ENCODE data around the gene SCYL1. TPM values are rescaled to one million over a fixed set of nuclear protein-coding genes. Genes with fewer than 3 reads are reported as not detected.

Gene SCYL1
- total RNA-seq, 2 donors from 2014 or later: 59.2 to 84.1 TPM

DNA sequence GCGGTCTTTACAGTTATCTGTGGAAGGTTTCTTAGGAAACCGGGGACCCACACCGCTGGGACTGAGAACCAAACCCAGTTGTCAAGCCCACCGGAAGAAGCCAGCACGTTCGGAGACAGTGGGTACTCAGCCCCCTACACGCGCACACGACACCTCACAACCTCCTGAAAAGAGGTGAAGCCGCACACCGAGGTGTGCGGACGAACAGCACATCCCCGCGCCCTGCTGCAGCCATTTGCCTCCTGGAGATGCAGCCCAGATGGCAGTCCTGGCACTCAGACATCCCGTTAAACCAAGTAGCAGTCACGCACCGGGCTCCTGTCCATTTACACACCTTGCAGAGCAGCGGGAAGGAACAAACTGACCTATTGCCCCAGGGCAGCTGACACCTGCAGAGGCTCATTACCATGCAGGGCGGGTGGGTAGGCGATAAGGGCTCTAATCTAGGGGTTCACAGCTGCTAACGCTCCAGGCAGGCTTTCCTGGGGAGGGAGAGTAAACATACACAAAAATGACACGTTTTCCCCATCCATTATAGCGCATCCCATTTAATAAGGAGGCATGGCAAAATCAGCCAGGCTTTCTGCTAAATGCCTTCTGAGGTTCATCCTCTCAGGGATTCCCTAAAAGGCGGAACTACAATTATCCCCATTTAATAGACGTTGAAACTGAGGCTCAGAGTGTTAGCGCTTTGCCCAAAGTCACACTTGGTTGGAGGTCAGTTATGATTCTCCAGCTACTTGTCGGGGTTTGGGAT is 50.1 kb downstream of the SCYL1 start:
- H3K27me3 ChIP-seq: no peaks in the 10 kb centered on the region
- H3K27ac ChIP-seq: peak overlapping the region; percentile 89
- DNase-seq: peak; percentile 73
- intact Hi-C loops (cut with DNase I): no loop called here
- H3K36me3 ChIP-seq: peaks cover 2% of the 10 kb centered on the region
- H3K9me3 ChIP-seq: no peaks in the 10 kb centered on the region
- TF ChIP-seq, protein P1, sequence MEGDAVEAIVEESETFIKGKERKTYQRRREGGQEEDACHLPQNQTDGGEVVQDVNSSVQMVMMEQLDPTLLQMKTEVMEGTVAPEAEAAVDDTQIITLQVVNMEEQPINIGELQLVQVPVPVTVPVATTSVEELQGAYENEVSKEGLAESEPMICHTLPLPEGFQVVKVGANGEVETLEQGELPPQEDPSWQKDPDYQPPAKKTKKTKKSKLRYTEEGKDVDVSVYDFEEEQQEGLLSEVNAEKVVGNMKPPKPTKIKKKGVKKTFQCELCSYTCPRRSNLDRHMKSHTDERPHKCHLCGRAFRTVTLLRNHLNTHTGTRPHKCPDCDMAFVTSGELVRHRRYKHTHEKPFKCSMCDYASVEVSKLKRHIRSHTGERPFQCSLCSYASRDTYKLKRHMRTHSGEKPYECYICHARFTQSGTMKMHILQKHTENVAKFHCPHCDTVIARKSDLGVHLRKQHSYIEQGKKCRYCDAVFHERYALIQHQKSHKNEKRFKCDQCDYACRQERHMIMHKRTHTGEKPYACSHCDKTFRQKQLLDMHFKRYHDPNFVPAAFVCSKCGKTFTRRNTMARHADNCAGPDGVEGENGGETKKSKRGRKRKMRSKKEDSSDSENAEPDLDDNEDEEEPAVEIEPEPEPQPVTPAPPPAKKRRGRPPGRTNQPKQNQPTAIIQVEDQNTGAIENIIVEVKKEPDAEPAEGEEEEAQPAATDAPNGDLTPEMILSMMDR (IDR thresholded peaks at IDR 0.05): no peak
- H3K4me1 ChIP-seq: peaks cover 48% of the 10 kb centered on the region
- H3K4me3 ChIP-seq: peak overlapping the region; percentile 91
- peak overlapping the region; percentile 68 to 84 for H3K9ac ChIP-seq (ENCODE audit: low read depth in 2 of 2, low read length in 2 of 2)

DNA sequence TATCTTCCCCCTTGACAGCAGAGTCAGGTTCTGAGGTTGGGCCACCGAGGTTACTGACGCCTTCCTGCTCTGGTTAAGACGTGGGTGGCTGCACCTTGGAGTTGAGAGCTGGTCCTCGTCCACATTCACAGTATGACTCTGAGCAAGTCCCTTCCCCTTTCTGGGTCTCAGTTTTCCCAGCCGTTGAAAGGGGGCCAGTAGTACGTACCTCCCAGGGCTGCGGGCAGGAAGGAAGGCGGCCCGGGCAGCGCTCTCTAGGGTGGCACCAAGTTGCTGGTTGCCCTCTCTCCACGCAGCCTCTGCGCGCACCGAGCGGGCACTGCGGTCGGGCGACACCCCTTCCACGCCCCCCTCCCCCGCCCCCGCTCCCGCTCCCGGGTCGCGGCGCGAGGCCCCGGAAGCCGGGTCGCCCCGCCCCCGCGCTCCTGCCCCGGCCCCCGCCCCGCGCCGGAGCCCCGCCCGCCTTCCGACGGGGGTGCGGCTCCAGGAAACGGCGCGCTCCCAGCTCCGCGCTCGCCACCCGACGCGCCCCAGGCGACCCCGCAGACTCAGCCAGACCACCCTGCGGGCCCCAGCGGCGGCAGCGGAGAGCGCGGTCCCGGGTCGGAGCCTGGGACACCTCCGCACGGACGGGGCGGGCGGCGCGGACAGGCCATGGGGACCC is 50.8 kb downstream of the SCYL1 start, which contains the start of gene EHBP1L1:
Gene EHBP1L1, plus strand, starts transcription at position 486 of the 664 bp plus-strand sequence. CDS start 250 bp downstream, outside the sequence.
- no peaks in the 10 kb centered on the region for H3K9me3 ChIP-seq
- H3K27ac ChIP-seq: peak within 1 kb of the TSS; percentile 89
- TF ChIP-seq, protein P1 (IDR thresholded peaks at IDR 0.05): no peak
- H3K27me3 ChIP-seq: no peaks in the 10 kb centered on the region
- intact Hi-C loops (cut with DNase I): no loop called here
- H3K9ac ChIP-seq (ENCODE audit: low read depth in 2 of 2, low read length in 2 of 2): peak within 1 kb of the TSS; percentile 89 to 96
- peaks cover 8% of the 10 kb centered on the region for H3K36me3 ChIP-seq
- peak within 1 kb of the TSS; percentile 91 for H3K4me3 ChIP-seq
- H3K4me1 ChIP-seq: peaks cover 48% of the 10 kb centered on the region
- peak; percentile 76 for DNase-seq

DNA sequence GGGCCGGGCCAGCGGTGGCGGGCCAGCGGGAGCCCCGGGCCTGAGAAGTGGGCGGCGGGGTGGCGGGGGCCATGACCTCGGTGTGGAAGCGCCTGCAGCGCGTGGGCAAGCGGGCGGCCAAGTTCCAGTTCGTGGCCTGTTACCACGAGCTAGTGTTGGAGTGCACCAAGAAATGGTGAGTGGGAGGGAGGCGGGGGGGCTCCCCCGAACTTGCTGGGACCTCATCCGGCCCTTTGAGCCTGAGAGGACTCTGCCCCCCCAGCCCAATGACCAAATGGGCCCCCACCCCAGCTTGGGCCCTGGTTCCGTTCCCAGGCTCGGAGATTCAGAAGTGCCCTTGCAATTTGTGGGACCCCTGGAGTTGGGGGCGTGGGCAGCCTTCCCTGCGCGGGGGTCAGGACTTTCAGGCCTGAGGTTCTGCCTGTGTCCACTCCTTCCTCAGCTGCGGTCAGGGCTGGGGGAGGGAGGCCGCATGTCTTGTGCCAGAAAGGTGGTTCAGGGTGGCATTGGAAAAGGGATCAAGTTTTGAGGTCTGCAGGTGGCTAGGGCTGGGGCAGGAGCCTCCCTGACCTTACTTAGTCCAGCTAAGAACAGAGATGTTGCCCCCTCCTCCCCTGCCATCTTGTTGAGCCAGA is 51.5 kb downstream of the SCYL1 start:
- H3K27ac ChIP-seq: peak overlapping the region; percentile 89
- peak overlapping the region; percentile 89 to 96 for H3K9ac ChIP-seq (ENCODE audit: low read depth in 2 of 2, low read length in 2 of 2)
- intact Hi-C loops (cut with DNase I): no loop called here
- peaks cover 12% of the 10 kb centered on the region for H3K36me3 ChIP-seq
- H3K4me3 ChIP-seq: peak overlapping the region; percentile 91
- TF ChIP-seq, protein P1 (IDR thresholded peaks at IDR 0.05): no peak
- no peaks in the 10 kb centered on the region for H3K27me3 ChIP-seq
- H3K4me1 ChIP-seq: peaks cover 43% of the 10 kb centered on the region
- H3K9me3 ChIP-seq: no peaks in the 10 kb centered on the region
- DNase-seq: no peak

GRCh38 chr11:65576867-65577755 is 52.2 kb downstream of the SCYL1 start:
- intact Hi-C loops (cut with DNase I): no loop called here
- H3K4me1 ChIP-seq: peaks cover 35% of the 10 kb centered on the region
- peak overlapping the region; percentile 89 for H3K27ac ChIP-seq
- H3K4me3 ChIP-seq: peak overlapping the region; percentile 91
- H3K9ac ChIP-seq (ENCODE audit: low read depth in 2 of 2, low read length in 2 of 2): peak overlapping the region; percentile 89 to 96
- DNase-seq: peak; percentile 78
- no peaks in the 10 kb centered on the region for H3K27me3 ChIP-seq
- TF ChIP-seq, protein P1 (IDR thresholded peaks at IDR 0.05): no peak
- peaks cover 19% of the 10 kb centered on the region for H3K36me3 ChIP-seq
- no peaks in the 10 kb centered on the region for H3K9me3 ChIP-seq

DNA sequence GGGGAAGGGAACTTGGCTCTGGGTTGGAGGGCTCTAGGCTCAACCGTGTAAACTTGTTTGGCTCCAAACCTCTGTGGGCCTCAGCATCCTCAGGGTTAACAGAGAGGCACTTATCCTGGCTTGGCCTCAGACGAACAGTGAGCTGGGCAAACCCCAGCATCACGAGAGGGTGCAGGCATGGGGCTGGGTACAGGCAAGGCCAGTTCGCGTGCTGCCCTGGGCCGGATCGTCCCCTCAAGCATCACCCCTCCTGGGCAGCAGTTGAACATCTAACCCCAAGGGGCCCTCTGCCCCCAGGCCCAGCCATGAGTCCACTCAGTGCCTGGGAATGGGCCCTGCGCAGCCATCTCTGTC is 52.9 kb downstream of the SCYL1 start:
- peaks cover 35% of the 10 kb centered on the region for H3K4me1 ChIP-seq
- intact Hi-C loops (cut with DNase I): no loop called here

More for the DNA sequence above, 52.9 kb downstream of the SCYL1 start:
- Histone ChIP-seq H3K9me3 (no peaks in the 10 kb centered on the region), H3K9ac (ENCODE audit: low read depth in 2 of 2, low read length in 2 of 2) (peak overlapping the region; percentile 89 to 96), H3K4me3 (peak overlapping the region; percentile 91), H3K27ac (peak overlapping the region; percentile 89), H3K36me3 (peaks cover 19% of the 10 kb centered on the region), H3K27me3 (no peaks in the 10 kb centered on the region)
- no peak for DNase-seq
- TF ChIP-seq, protein P1 (IDR thresholded peaks at IDR 0.05): no peak

All from colonic mucosa (tissue), 4 donors.